ENCODE data around the gene HSD17B1.

- TF ChIP-seq CTCF (IDR thresholded peaks at IDR 0.05; ENCODE audit: poor library complexity, severe bottlenecking), result no peak
- TF ChIP-seq POLR2AphosphoS5 (IDR thresholded peaks at IDR 0.05), result no peak
- no peak for TF ChIP-seq EP300 (conservative IDR thresholded peaks at IDR 0.05; ENCODE audit: poor library complexity, severe bottlenecking)
Observed at GRCh38 chr17:42522263-42522790, 30.4 kb upstream of the HSD17B1 start.

All from neural cell (in vitro differentiated cells).